Naive thymus-derived CD4-positive, alpha-beta T cell (primary cell): ENCODE measurements around the gene LOXL3. TPM values are rescaled to one million over a fixed set of nuclear protein-coding genes. Genes with fewer than 3 reads are reported as not detected.

Source experiments
- ATAC-seq: fragments of 150-1000 bp; cut with Tn5 transposase; 2 replicates; pipeline ENCODE4 v1.10.0; 2021; ENCODE audit warnings: mild to moderate bottlenecking, moderate library complexity
- CTCF ChIA-PET: fragments of 350-600 bp; sonication (Branson Sonifier 250); formaldehyde crosslinking; loops from one replicate; lab custom pipeline; 2021; ENCODE audit warnings: antibody characterized with exemption; lab: Charles Lee
- POLR2A ChIA-PET: fragments of 350-600 bp; sonication (Branson Sonifier 250); formaldehyde crosslinking; loops from one replicate; lab custom pipeline; 2021; ENCODE audit warnings: antibody characterized with exemption, inconsistent platforms; lab: Charles Lee
- DNase-seq, 9 donors: peaks; one replicate each; pipeline versions ENCODE4 v3.0.0 to v3.0.0-alpha.2; 2020 to 2022; ENCODE audit warnings: mixed read lengths in 1 of 9
- H3K27ac ChIP-seq: one replicate; pipeline ENCODE4 v1.7.0; 2013; ENCODE audit warnings: mild to moderate bottlenecking, low read depth, low read length, moderate library complexity
- H3K27me3 ChIP-seq, 2 donors: one replicate each; pipeline ENCODE4 v1.7.0; 2013; ENCODE audit warnings: low read length in 2 of 2, mild to moderate bottlenecking in 2 of 2, moderate library complexity in 2 of 2; ENCODE audit not compliant: control insufficient read depth in 2 of 2, insufficient read depth in 2 of 2
- H3K36me3 ChIP-seq, 3 experiments: 1 replicate in 2 of 3; 2 replicates in 1 of 3; pipeline ENCODE4 v1.7.0; 2013; ENCODE audit warnings: low read length in 3 of 3, mild to moderate bottlenecking in 3 of 3, moderate library complexity in 1 of 3; ENCODE audit not compliant: insufficient read depth in 3 of 3, control insufficient read depth in 2 of 3
- H3K4me1 ChIP-seq, 2 donors: one replicate each; pipeline ENCODE4 v1.7.0; 2013; ENCODE audit warnings: low read length in 2 of 2, mild to moderate bottlenecking in 2 of 2, moderate library complexity in 1 of 2; ENCODE audit not compliant: control insufficient read depth in 2 of 2, insufficient read depth in 2 of 2
- H3K4me3 ChIP-seq: 2 replicates; pipeline ENCODE4 v1.7.0; 2013; ENCODE audit warnings: mild to moderate bottlenecking, low read length
- H3K9me3 ChIP-seq, 3 experiments: 1 replicate in 2 of 3; 2 replicates in 1 of 3; pipeline ENCODE4 v1.7.0; 2013; ENCODE audit warnings: low read length in 3 of 3; ENCODE audit not compliant: control insufficient read depth in 2 of 3
- H3K27ac Mint-ChIP-seq, 9 donors: one replicate each; pipeline ENCODE4 v1.8.0; 2020 to 2022; ENCODE audit warnings: mixed read lengths in 9 of 9, mild to moderate bottlenecking in 8 of 9, moderate library complexity in 5 of 9, inconsistent platforms in 2 of 9
- H3K27me3 Mint-ChIP-seq, 5 donors: one replicate each; pipeline ENCODE4 v1.8.0; 2021 to 2022; ENCODE audit warnings: mixed read lengths in 5 of 5, mild to moderate bottlenecking in 1 of 5
- H3K36me3 Mint-ChIP-seq, 5 donors: one replicate each; pipeline ENCODE4 v1.8.0; 2020 to 2022; ENCODE audit warnings: mixed read lengths in 5 of 5, mild to moderate bottlenecking in 3 of 5, inconsistent platforms in 1 of 5
- H3K4me1 Mint-ChIP-seq, 7 donors: one replicate each; pipeline ENCODE4 v1.8.0; 2020 to 2022; ENCODE audit warnings: mixed read lengths in 7 of 7, mild to moderate bottlenecking in 3 of 7, inconsistent platforms in 1 of 7
- H3K4me3 Mint-ChIP-seq, 10 donors: one replicate each; pipeline ENCODE4 v1.8.0; 2020 to 2022; ENCODE audit warnings: mild to moderate bottlenecking in 10 of 10, mixed read lengths in 10 of 10, moderate library complexity in 6 of 10, inconsistent platforms in 2 of 10
- H3K9me3 Mint-ChIP-seq, 11 donors: one replicate each; pipeline ENCODE4 v1.8.0; 2020 to 2022; ENCODE audit warnings: mixed read lengths in 11 of 11, mild to moderate bottlenecking in 4 of 11, inconsistent platforms in 1 of 11, moderate library complexity in 1 of 11
- intact Hi-C, 2 donors: fragments of 100-400 bp; cut with micrococcal nuclease; formaldehyde crosslinking; loops; one replicate each; pipeline ENCODE4 v1.15.1; 2023
- polyA plus RNA-seq, 2 donors: library from polyadenylated mRNA; unstranded; fragments of 300-500 nt; fragmentation: Illumina TruSeq; gene quantifications; one replicate each; pipeline ENCODE4 v1.2.3, GENCODE V29; 2021
- total RNA-seq, 6 experiments: library from RNA in 5 of 6; stranded (reverse) in 5 of 6; gene quantifications; 1 replicate in 5 of 6; 2 replicates in 1 of 6; pipeline ENCODE4 v1.2.3 and lab custom pipeline; 2021 to 2026

The LOXL3 gene
- total and polyA plus RNA-seq, 7 experiments from 2014 or later: 0.17 to 6.9 (median 0.66) TPM; not detected in 1

GRCh38 chr2:74593826-74594772, 40.4 kb upstream of the LOXL3 start:
- Mint-ChIP-seq H3K36me3 (no peaks in the 10 kb centered on the region), H3K27me3 (peaks cover 38 to 60% (median 38%) of the 10 kb centered on the region in 5 donors), H3K4me3 (no peak overlapping the region), H3K27ac (no peak overlapping the region), H3K9me3 (no peaks in the 10 kb centered on the region), H3K4me1 (no peaks in the 10 kb centered on the region)
- POLR2A ChIA-PET: no interaction called here
- H3K36me3 ChIP-seq: no peaks in the 10 kb centered on the region
- no peak overlapping the region for H3K27ac ChIP-seq
- H3K9me3 ChIP-seq: no peaks in the 10 kb centered on the region
- no peaks in the 10 kb centered on the region for H3K4me1 ChIP-seq
- DNase-seq (no peak), ATAC-seq (no peak)
- no peaks in the 10 kb centered on the region for H3K27me3 ChIP-seq
- intact Hi-C loops: no loop called here
- no peak overlapping the region for H3K4me3 ChIP-seq
- CTCF ChIA-PET: interaction anchor here (0.6 to 0.7 kb wide), 2 partner anchors 8 to 78 kb away, joined by 3 read pairs; no protein-coding TSS in a partner anchor

- Histone ChIP-seq H3K36me3 (no peaks in the 10 kb centered on the region), H3K27ac (no peak overlapping the region), H3K4me3 (no peak overlapping the region), H3K27me3 (no peaks in the 10 kb centered on the region), H3K9me3 (no peaks in the 10 kb centered on the region), H3K4me1 (no peaks in the 10 kb centered on the region)
- peaks cover 14 to 31% (median 23%) of the 10 kb centered on the region in 5 donors for H3K27me3 Mint-ChIP-seq
- ATAC-seq (no peak), DNase-seq (no peak)
- ChIA-PET POLR2A (interaction anchor here (0.6 to 4.0 kb wide), 7 partner anchors 14 to 254 kb away, joined by 3 to 26 read pairs (median 3); partner anchors contain the start of genes CCDC142, TTC31 and WBP1), CTCF (interaction anchor here (0.6 to 5.6 kb wide), 12 partner anchors 10 to 765 kb away, joined by 3 to 59 read pairs (median 4); partner anchors contain the start of genes CCDC142, MRPL53 and TTC31)
- H3K27ac Mint-ChIP-seq: no peak overlapping the region
- intact Hi-C loops: loop anchor here (5.0 kb wide), 2 partner anchors 196 to 289 kb away; no protein-coding TSS in a partner anchor
- H3K4me3 Mint-ChIP-seq: no peak overlapping the region
- H3K36me3 Mint-ChIP-seq: no peaks in the 10 kb centered on the region
- H3K4me1 Mint-ChIP-seq: peaks cover 8 to 29% (median 15%) of the 10 kb centered on the region in 7 donors
- H3K9me3 Mint-ChIP-seq: no peaks in the 10 kb centered on the region
These were observed 34.9 kb upstream of the LOXL3 start for GRCh38 chr2:74588664-74589063.

GRCh38 chr2:74587664-74588277, 34.0 kb upstream of the LOXL3 start:
- H3K4me3 ChIP-seq: no peak overlapping the region
- Mint-ChIP-seq H3K27me3 (peaks cover 8 to 26% (median 17%) of the 10 kb centered on the region in 5 donors), H3K4me3 (no peak overlapping the region), H3K36me3 (no peaks in the 10 kb centered on the region), H3K9me3 (no peaks in the 10 kb centered on the region), H3K27ac (peak overlapping the region in 1 of 9 donors; percentile 30), H3K4me1 (peaks cover 8 to 35% (median 15%) of the 10 kb centered on the region in 7 donors)
- H3K36me3 ChIP-seq: no peaks in the 10 kb centered on the region
- DNase-seq (peak; percentile 27 to 74 (median 63)), ATAC-seq (peak; percentile 85)
- no peaks in the 10 kb centered on the region for H3K9me3 ChIP-seq
- CTCF ChIA-PET: interaction anchor here (0.6 to 5.6 kb wide), 12 partner anchors 11 to 338 kb away, joined by 3 to 59 read pairs (median 4); partner anchors contain the start of genes CCDC142, MRPL53 and TTC31
- H3K4me1 ChIP-seq: no peaks in the 10 kb centered on the region
- H3K27ac ChIP-seq: no peak overlapping the region
- POLR2A ChIA-PET: interaction anchor here (0.7 to 4.0 kb wide), 9 partner anchors 33 to 253 kb away, joined by 3 to 26 read pairs (median 3); partner anchors contain the start of genes AUP1, CCDC142, DOK1 and MRPL53
- intact Hi-C loops: loop anchor here (1.0 to 5.0 kb wide), 15 partner anchors 33 to 763 kb away; partner anchors contain the start of genes TTC31 (in 2 of the 2), C2orf81 (in 1 of the 2), DOK1 (in 1 of the 2) and MRPL53 (in 1 of the 2)
- no peaks in the 10 kb centered on the region for H3K27me3 ChIP-seq

GRCh38 chr2:74585406-74586185, 31.9 kb upstream of the LOXL3 start:
- no peak for ATAC-seq
- POLR2A ChIA-PET: interaction anchor here (0.6 to 4.0 kb wide), 3 partner anchors 27 to 224 kb away, joined by 3 to 26 read pairs (median 4); partner anchors contain the start of genes CCDC142 and TTC31
- peak overlapping the region in 5 of 9 donors; percentile 41 to 84 (median 72) for H3K27ac Mint-ChIP-seq

GRCh38 chr2:74584088-74584645, 30.4 kb upstream of the LOXL3 start:
- no peak overlapping the region for H3K4me3 ChIP-seq
- no peak overlapping the region for H3K27ac ChIP-seq
- ChIA-PET POLR2A (no interaction called here), CTCF (interaction anchor here (1.3 to 2.4 kb wide), 2 partner anchors 10 to 51 kb away, joined by 5 read pairs; no protein-coding TSS in a partner anchor)
- intact Hi-C loops: loop anchor here in 1 of 2 donors (2.0 kb wide), 1 partner anchor 13 kb away; no protein-coding TSS in a partner anchor
- H3K36me3 ChIP-seq: no peaks in the 10 kb centered on the region
- peaks cover 0 to 1% (median 0%) of the 10 kb centered on the region in 5 donors for H3K36me3 Mint-ChIP-seq
- H3K27me3 Mint-ChIP-seq: peaks cover 0 to 12% (median 6%) of the 10 kb centered on the region in 5 donors
- peaks cover 8 to 35% (median 15%) of the 10 kb centered on the region in 7 donors for H3K4me1 Mint-ChIP-seq
- H3K9me3 ChIP-seq: no peaks in the 10 kb centered on the region
- DNase-seq (no peak), ATAC-seq (no peak)
- no peaks in the 10 kb centered on the region for H3K4me1 ChIP-seq
- H3K4me3 Mint-ChIP-seq: no peak overlapping the region
- H3K9me3 Mint-ChIP-seq: no peaks in the 10 kb centered on the region
- peak overlapping the region in 2 of 9 donors; percentile 38 to 81 for H3K27ac Mint-ChIP-seq
- H3K27me3 ChIP-seq: no peaks in the 10 kb centered on the region

More at GRCh38 chr2:74585406-74586185, 31.9 kb upstream of the LOXL3 start:
- H3K27me3 ChIP-seq: no peaks in the 10 kb centered on the region
- intact Hi-C loops: loop anchor here (1.0 to 5.0 kb wide), 9 partner anchors 15 to 292 kb away; partner anchors contain the start of genes DOK1 (in 2 of the 2) and PCGF1 (in 1 of the 2)
- no peaks in the 10 kb centered on the region for H3K9me3 ChIP-seq
- peak in 5 of 9 donors; percentile 5 to 12 (median 9) for DNase-seq
- Mint-ChIP-seq H3K4me3 (peak overlapping the region in 8 of 10 donors; percentile 6 to 81 (median 59)), H3K36me3 (no peaks in the 10 kb centered on the region), H3K27me3 (peaks cover under 1 to 12% (median 6%) of the 10 kb centered on the region in 5 donors), H3K9me3 (no peaks in the 10 kb centered on the region), H3K4me1 (peaks cover 8 to 35% (median 15%) of the 10 kb centered on the region in 7 donors)
- CTCF ChIA-PET: interaction anchor here (0.6 to 5.6 kb wide), 7 partner anchors 9 to 336 kb away, joined by 3 to 59 read pairs (median 5); partner anchors contain the start of genes CCDC142, HK2 and TTC31
- H3K27ac ChIP-seq: no peak overlapping the region
- H3K4me1 ChIP-seq: no peaks in the 10 kb centered on the region
- no peak overlapping the region for H3K4me3 ChIP-seq
- no peaks in the 10 kb centered on the region for H3K36me3 ChIP-seq
